SU-DHL-6 (cell line): Measurements from ENCODE around the gene MXD3.

Experiments
- CTCF ChIP-seq: fragments of 200-600 bp; sonication (generic); IDR thresholded peaks from one replicate; pipeline ENCODE4 v1.5.1; 2017; ENCODE audit warnings: antibody characterized with exemption, mild to moderate bottlenecking, low read length, moderate library complexity; ENCODE audit not compliant: insufficient read depth, poor library complexity, severe bottlenecking
- EZH2phosphoT487 ChIP-seq: fragments of 200-600 bp; sonication (generic), shearing (Covaris generic); conservative IDR thresholded peaks from 2 replicates; pipeline ENCODE4 v1.6.1; 2018; ENCODE audit warnings: mild to moderate bottlenecking, antibody characterized with exemption, low read length, moderate library complexity, mixed read lengths

- TF ChIP-seq CTCF: no peak
- TF ChIP-seq EZH2phosphoT487: no peak
Measured at GRCh38 chr5:177306674-177307543, 4.8 kb downstream of the MXD3 start.
